ENCODE measurements around the gene C10orf53. TPM values are rescaled to one million over a fixed set of nuclear protein-coding genes. Genes with fewer than 3 reads are reported as not detected.

C10orf53 gene
- total RNA-seq, 1 donor from 2014 or later: not detected

DNA sequence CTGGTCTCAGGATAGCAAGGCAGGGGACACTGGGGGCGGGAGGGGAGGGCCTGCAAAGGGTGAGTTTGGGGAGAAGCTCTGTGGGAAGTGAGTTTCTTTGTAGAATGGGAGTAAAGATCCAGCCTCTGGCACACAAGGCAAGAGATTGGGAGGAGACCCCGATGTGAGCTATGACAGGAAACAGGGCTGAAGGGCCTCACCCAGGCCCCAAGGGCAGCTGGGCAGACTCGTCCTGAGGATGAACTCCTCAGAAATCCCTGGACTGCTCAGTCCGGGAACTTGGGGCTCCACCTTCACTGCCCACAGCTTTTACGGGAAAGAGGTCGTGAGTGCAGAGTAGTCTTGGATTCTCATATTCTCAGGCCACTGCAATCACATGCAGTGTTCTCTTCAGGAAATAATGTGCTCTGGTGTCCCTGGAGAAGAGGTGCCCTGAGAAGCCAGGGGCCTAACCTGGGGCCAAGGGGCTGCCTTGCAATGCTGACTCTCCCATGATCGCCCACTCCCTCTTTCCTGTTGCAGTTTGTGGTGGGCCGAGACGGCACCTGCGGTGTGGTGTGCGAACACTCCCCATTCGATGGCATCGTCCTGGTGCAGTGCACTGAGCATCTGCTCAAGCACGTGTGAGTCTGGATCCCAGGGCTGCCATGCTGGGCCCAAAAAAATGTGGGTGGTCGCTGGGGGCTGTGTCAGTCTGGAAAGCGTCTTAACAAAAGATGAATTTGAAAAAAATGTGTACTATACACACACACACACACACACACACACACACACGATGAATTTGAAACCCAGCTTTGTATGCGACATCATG is 31.3 kb upstream of the C10orf53 start:
- H3K27me3 Mint-ChIP-seq (ENCODE audit: insufficient read depth): peaks cover 1% of the 10 kb centered on the region
- H3K27ac Mint-ChIP-seq: peak overlapping the region; percentile 52
- intact Hi-C loops (cut with micrococcal nuclease): no loop called here
- no peaks in the 10 kb centered on the region for H3K9me3 Mint-ChIP-seq
- H3K4me3 Mint-ChIP-seq: no peak overlapping the region
- peaks cover 17% of the 10 kb centered on the region for H3K4me1 Mint-ChIP-seq (ENCODE audit: low read depth)
- no peaks in the 10 kb centered on the region for H3K36me3 Mint-ChIP-seq (ENCODE audit: low read depth)
- no peak for DNase-seq (ENCODE audit: low spot score)

DNA sequence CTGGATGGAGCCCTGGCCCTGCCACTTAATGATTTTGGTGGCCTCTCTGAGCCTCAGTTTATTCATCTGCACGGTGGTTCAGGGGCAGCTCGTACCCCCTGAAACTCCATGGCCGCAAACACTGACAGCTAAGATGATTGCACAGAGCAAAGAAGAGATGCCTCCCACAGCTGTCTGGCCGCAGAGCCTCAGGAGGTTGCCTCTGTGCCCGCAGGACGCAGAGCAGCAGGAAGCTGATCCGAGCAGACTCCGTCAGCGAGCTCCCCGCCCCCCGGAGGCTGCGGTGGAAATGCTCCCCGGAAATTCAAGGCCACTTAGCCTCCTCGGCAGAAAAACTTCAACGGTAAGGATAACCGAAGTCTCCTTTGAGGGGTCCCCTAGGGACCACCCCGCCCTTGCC is 30.2 kb upstream of the C10orf53 start:
- Mint-ChIP-seq H3K36me3 (ENCODE audit: low read depth) (no peaks in the 10 kb centered on the region), H3K4me3 (no peak overlapping the region), H3K9me3 (no peaks in the 10 kb centered on the region), H3K4me1 (ENCODE audit: low read depth) (peaks cover 17% of the 10 kb centered on the region), H3K27me3 (ENCODE audit: insufficient read depth) (peaks cover 1% of the 10 kb centered on the region), H3K27ac (no peak overlapping the region)
- intact Hi-C loops (cut with micrococcal nuclease): no loop called here
- DNase-seq (ENCODE audit: low spot score): peak; percentile 32

- Mint-ChIP-seq H3K36me3 (ENCODE audit: low read depth) (no peaks in the 10 kb centered on the region), H3K27me3 (ENCODE audit: insufficient read depth) (peaks cover 1% of the 10 kb centered on the region), H3K4me3 (no peak overlapping the region), H3K4me1 (ENCODE audit: low read depth) (peaks cover 17% of the 10 kb centered on the region), H3K27ac (no peak overlapping the region), H3K9me3 (no peaks in the 10 kb centered on the region)
- no peak for DNase-seq (ENCODE audit: low spot score)
- intact Hi-C loops (cut with micrococcal nuclease): no loop called here
Observed at GRCh38 chr10:49649936-49650723, 29.3 kb upstream of the C10orf53 start.

GRCh38 chr10:49650724-49651034 is 28.8 kb upstream of the C10orf53 start:
- no peak overlapping the region for H3K27ac Mint-ChIP-seq
- intact Hi-C loops (cut with micrococcal nuclease): no loop called here

GRCh38 chr10:49651039-49651835 is 28.2 kb upstream of the C10orf53 start:
- no peak overlapping the region for H3K27ac Mint-ChIP-seq
- no peaks in the 10 kb centered on the region for H3K36me3 Mint-ChIP-seq (ENCODE audit: low read depth)
- DNase-seq (ENCODE audit: low spot score): no peak
- no peak overlapping the region for H3K4me3 Mint-ChIP-seq
- intact Hi-C loops (cut with micrococcal nuclease): no loop called here
- H3K4me1 Mint-ChIP-seq (ENCODE audit: low read depth): peaks cover 17% of the 10 kb centered on the region
- H3K27me3 Mint-ChIP-seq (ENCODE audit: insufficient read depth): peaks cover 1% of the 10 kb centered on the region
- H3K9me3 Mint-ChIP-seq: no peaks in the 10 kb centered on the region

More at GRCh38 chr10:49650724-49651034, 28.8 kb upstream of the C10orf53 start:
- DNase-seq (ENCODE audit: low spot score): no peak
- no peaks in the 10 kb centered on the region for H3K9me3 Mint-ChIP-seq
- peaks cover 1% of the 10 kb centered on the region for H3K27me3 Mint-ChIP-seq (ENCODE audit: insufficient read depth)
- no peak overlapping the region for H3K4me3 Mint-ChIP-seq
- no peaks in the 10 kb centered on the region for H3K36me3 Mint-ChIP-seq (ENCODE audit: low read depth)
- H3K4me1 Mint-ChIP-seq (ENCODE audit: low read depth): peaks cover 17% of the 10 kb centered on the region

- H3K4me1 Mint-ChIP-seq (ENCODE audit: low read depth): peaks cover 17% of the 10 kb centered on the region
- intact Hi-C loops (cut with micrococcal nuclease): no loop called here
- no peak overlapping the region for H3K4me3 Mint-ChIP-seq
- peaks cover 1% of the 10 kb centered on the region for H3K27me3 Mint-ChIP-seq (ENCODE audit: insufficient read depth)
- no peak overlapping the region for H3K27ac Mint-ChIP-seq
- H3K36me3 Mint-ChIP-seq (ENCODE audit: low read depth): no peaks in the 10 kb centered on the region
- DNase-seq (ENCODE audit: low spot score): no peak
- no peaks in the 10 kb centered on the region for H3K9me3 Mint-ChIP-seq
Observed at GRCh38 chr10:49651917-49652316, 27.5 kb upstream of the C10orf53 start.

DNA sequence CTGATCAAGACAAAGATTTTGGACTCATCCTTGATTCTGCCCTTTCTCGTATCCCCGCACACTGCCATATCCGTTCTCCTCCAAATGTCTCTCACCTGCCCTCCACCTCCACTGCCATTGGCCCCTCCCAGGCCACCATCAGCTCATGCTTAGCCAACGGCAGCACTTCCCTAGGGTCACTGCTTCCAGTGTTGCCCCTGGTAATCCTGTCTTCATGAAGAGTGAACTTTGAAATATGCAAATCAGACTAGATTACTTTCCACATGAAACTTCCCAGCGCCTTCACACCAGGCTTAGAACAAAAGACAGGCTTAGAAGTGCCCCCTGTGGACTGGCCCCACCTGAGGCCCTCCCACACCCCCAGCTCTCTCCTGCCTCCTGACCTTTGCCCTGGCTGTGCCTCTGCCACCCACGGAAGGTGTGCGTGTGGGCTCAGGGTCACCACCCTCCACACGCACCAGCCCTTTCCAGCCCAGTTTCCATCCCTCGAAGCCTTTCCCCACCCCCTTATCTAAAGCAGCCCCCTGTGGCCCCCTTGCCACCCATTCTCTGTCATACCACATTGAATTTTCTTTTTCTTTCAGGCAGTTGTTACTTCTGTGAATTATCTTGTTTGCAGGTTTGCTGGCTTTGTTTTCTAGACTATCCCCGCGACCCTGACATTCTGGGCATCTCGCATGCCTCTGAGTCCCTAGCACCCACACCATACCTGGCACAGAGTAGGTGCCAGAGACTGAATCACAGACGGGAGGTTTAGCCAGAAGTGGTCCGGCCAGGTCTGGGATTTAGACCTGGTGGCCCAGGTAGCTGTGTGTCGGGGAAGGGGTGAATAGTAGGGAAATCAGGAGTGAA is 26.8 kb upstream of the C10orf53 start:
- Mint-ChIP-seq H3K9me3 (no peaks in the 10 kb centered on the region), H3K4me3 (no peak overlapping the region), H3K27ac (no peak overlapping the region), H3K27me3 (ENCODE audit: insufficient read depth) (peaks cover under 1% of the 10 kb centered on the region), H3K4me1 (ENCODE audit: low read depth) (peaks cover 17% of the 10 kb centered on the region), H3K36me3 (ENCODE audit: low read depth) (no peaks in the 10 kb centered on the region)
- no peak for DNase-seq (ENCODE audit: low spot score)
- intact Hi-C loops (cut with micrococcal nuclease): no loop called here

DNA sequence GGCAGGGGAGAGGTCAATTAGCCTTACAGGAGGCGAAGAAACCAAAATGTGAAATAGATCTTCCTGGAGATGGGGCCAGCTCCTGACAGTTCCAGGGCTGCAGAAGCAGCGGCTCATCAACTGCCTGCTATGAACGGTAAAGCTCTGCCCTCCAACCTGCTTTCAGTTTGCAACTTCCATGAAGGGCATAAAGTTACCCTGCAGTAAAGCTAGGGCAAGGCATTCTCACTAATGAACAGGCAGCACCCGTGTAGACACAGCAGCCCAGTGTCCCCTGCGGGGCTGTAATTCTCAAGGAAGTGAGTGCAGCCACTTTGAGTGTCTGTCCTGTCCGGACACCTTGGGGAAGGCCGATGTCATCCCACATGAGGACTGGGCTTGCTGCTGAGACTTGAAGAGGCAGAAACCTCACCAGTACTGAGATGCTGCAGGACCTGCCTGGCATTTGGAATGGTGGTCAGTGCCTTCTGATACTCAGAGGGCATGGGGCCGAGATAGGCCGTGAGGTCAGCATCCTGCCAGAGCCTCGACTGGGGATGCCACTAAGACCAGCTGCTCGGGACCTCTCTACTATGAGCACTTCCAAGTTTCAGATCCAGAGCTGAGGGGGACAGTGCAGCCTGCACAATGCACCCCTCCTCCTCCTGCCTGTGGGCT is 26.1 kb upstream of the C10orf53 start:
- no peaks in the 10 kb centered on the region for H3K27me3 Mint-ChIP-seq (ENCODE audit: insufficient read depth)
- H3K36me3 Mint-ChIP-seq (ENCODE audit: low read depth): no peaks in the 10 kb centered on the region
- H3K27ac Mint-ChIP-seq: no peak overlapping the region
- DNase-seq (ENCODE audit: low spot score): no peak
- intact Hi-C loops (cut with micrococcal nuclease): no loop called here
- no peaks in the 10 kb centered on the region for H3K9me3 Mint-ChIP-seq
- peaks cover 17% of the 10 kb centered on the region for H3K4me1 Mint-ChIP-seq (ENCODE audit: low read depth)
- no peak overlapping the region for H3K4me3 Mint-ChIP-seq

DNA sequence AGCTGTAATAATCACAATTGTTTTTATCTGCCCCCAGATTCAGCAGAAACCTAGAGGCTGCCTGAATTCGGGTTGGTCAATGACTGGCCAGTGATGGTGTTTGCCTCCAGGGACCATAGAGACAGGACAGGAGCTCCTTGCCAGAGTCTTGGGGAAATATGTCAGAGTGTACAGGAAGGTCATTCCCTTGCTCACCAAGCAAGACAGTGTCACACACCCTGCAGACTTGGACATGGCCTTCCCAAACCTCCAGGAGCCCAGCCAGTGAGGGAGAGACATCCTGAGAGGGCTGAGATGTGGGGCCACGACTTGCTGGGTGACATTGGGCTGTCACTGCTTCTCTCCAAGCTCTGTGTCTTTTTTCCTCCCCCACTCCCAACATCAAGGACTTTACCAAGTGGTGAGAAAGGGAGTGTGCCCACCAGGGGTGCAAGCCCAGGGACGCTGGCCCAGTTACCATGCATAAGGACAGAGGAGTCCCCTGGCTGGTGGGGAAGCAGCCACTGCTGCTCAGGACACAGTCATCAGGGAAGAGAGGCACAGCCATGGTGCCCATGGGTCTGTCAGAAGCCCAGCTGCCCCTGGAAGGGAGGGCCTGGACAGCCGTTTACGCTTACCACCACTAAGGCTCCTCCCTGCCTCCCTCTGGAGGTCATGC is 25.3 kb upstream of the C10orf53 start:
- no peak for DNase-seq (ENCODE audit: low spot score)
- Mint-ChIP-seq H3K27me3 (ENCODE audit: insufficient read depth) (peaks cover under 1% of the 10 kb centered on the region), H3K27ac (no peak overlapping the region), H3K9me3 (peaks cover 8% of the 10 kb centered on the region), H3K4me1 (ENCODE audit: low read depth) (peaks cover 13% of the 10 kb centered on the region), H3K4me3 (no peak overlapping the region), H3K36me3 (ENCODE audit: low read depth) (no peaks in the 10 kb centered on the region)
- intact Hi-C loops (cut with micrococcal nuclease): no loop called here

DNA sequence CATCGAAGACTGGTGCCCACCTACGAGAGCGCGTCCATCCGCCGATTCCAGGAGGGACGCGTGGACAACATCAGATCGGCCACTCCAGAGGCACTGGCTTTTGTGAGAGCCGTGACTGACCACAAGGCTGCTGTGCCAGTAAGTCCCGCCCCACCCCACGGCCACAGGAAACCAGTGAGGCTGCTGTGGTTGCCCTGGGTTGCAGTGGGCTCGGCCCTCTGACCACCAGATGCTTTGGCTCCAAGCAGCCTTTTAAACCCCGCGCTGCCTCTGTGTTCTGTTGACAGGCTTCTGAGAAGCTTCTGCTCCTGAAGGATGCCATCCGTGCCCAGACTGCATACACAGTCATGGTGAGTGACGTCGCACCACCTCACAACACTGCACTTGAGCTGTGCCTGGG is 24.4 kb upstream of the C10orf53 start:
- no peak for DNase-seq (ENCODE audit: low spot score)
- no peaks in the 10 kb centered on the region for H3K36me3 Mint-ChIP-seq (ENCODE audit: low read depth)
- peaks cover 14% of the 10 kb centered on the region for H3K9me3 Mint-ChIP-seq
- intact Hi-C loops (cut with micrococcal nuclease): no loop called here
- H3K4me1 Mint-ChIP-seq (ENCODE audit: low read depth): peaks cover 4% of the 10 kb centered on the region
- H3K27me3 Mint-ChIP-seq (ENCODE audit: insufficient read depth): peaks cover 1% of the 10 kb centered on the region
- H3K4me3 Mint-ChIP-seq: no peak overlapping the region
- no peak overlapping the region for H3K27ac Mint-ChIP-seq

- intact Hi-C loops (cut with micrococcal nuclease): no loop called here
- Mint-ChIP-seq H3K36me3 (ENCODE audit: low read depth) (no peaks in the 10 kb centered on the region), H3K27ac (no peak overlapping the region), H3K27me3 (ENCODE audit: insufficient read depth) (peaks cover 1% of the 10 kb centered on the region), H3K4me3 (no peak overlapping the region), H3K9me3 (peaks cover 14% of the 10 kb centered on the region), H3K4me1 (ENCODE audit: low read depth) (no peaks in the 10 kb centered on the region)
- no peak for DNase-seq (ENCODE audit: low spot score)
Observed at GRCh38 chr10:49656845-49657493, 22.5 kb upstream of the C10orf53 start.

Measured in activated T-helper 1 cell treated with anti-CD3 and anti-CD28 coated beads, Interleukin-12 subunit alpha, Interleukin-12 subunit beta, Interleukin-2, Interleukin-4 antibody, amounts not matched to agents 30 ng/mL and 10 ng/mL and 1 ng/mL, durations not matched to agents 14 hours and 24 hours and 36 hours (primary cell).